GM23338 (cell line): Measurements from ENCODE around the gene CNIH1. TPM values are rescaled to one million over a fixed set of nuclear protein-coding genes. Genes with fewer than 3 reads are reported as not detected.

Experiments used
- ATAC-seq: fragments of 200-7000 bp; cut with Tn5 transposase; 3 replicates; pipeline ENCODE4 v1.9.1; 2020
- DNase-seq: peaks from one replicate; pipeline ENCODE4 v3.0.0-alpha.2; 2015; ENCODE audit warnings: low spot score
- H2AFZ ChIP-seq: fragments of 200-600 bp; sonication (generic); 2 replicates; pipeline ENCODE4 v1.8.0; 2016; ENCODE audit warnings: antibody characterized with exemption, mild to moderate bottlenecking, moderate library complexity
- H3F3A ChIP-seq: fragments of 200-600 bp; sonication (generic); replicated peaks from 2 replicates; pipeline ENCODE4 v1.8.0; 2017; ENCODE audit warnings: antibody characterized with exemption, mixed run types, low read depth
- H3K27ac ChIP-seq: fragments of 200-600 bp; sonication (generic); 2 replicates; pipeline ENCODE4 v1.6.1; 2016; ENCODE audit warnings: low read depth
- H3K27me3 ChIP-seq: fragments of 200-600 bp; sonication (generic); 2 replicates; pipeline ENCODE4 v1.8.0; 2016; ENCODE audit warnings: mild to moderate bottlenecking, mixed run types, moderate library complexity; ENCODE audit not compliant: insufficient read depth
- H3K36me3 ChIP-seq: fragments of 200-600 bp; sonication (generic); 2 replicates; pipeline ENCODE4 v1.8.0; 2016; ENCODE audit warnings: mild to moderate bottlenecking; ENCODE audit not compliant: insufficient read depth
- H3K4me1 ChIP-seq: fragments of 200-600 bp; sonication (generic); 2 replicates; pipeline ENCODE4 v1.8.0; 2016; ENCODE audit warnings: mild to moderate bottlenecking, moderate library complexity; ENCODE audit not compliant: insufficient read depth
- H3K4me2 ChIP-seq: fragments of 200-600 bp; sonication (generic); 2 replicates; pipeline ENCODE4 v1.7.1; 2017; ENCODE audit warnings: mixed run types
- H3K4me3 ChIP-seq: fragments of 200-600 bp; sonication (generic); 2 replicates; pipeline ENCODE4 v1.6.1; 2016; ENCODE audit warnings: mixed run types
- H3K79me2 ChIP-seq: fragments of 200-600 bp; sonication (generic); replicated peaks from 2 replicates; pipeline ENCODE4 v1.8.0; 2017; ENCODE audit warnings: mild to moderate bottlenecking; ENCODE audit not compliant: insufficient read depth
- H3K9me2 ChIP-seq: fragments of 200-600 bp; sonication (generic); 2 replicates; pipeline ENCODE4 v1.8.0; 2017; ENCODE audit not compliant: insufficient read depth
- H4K20me1 ChIP-seq: fragments of 200-600 bp; sonication (generic); replicated peaks from 2 replicates; pipeline ENCODE4 v1.8.0; 2017; ENCODE audit warnings: mild to moderate bottlenecking; ENCODE audit not compliant: insufficient read depth
- H3K27ac Mint-ChIP-seq: 2 replicates; pipeline ENCODE4 v1.8.0; 2020; ENCODE audit warnings: inconsistent platforms, mild to moderate bottlenecking, moderate library complexity, mixed read lengths
- H3K27me3 Mint-ChIP-seq: 3 replicates; pipeline ENCODE4 v1.8.0; 2022; ENCODE audit warnings: low read depth, mild to moderate bottlenecking, moderate library complexity, mixed read lengths, inconsistent platforms; ENCODE audit not compliant: insufficient read depth, poor library complexity
- H3K36me3 Mint-ChIP-seq: 3 replicates; pipeline ENCODE4 v1.8.0; 2021; ENCODE audit warnings: low read depth, mild to moderate bottlenecking, inconsistent platforms, moderate library complexity, mixed read lengths
- H3K4me1 Mint-ChIP-seq: 3 replicates; pipeline ENCODE4 v1.8.0; 2020; ENCODE audit warnings: mild to moderate bottlenecking, inconsistent platforms, mixed read lengths
- H3K4me3 Mint-ChIP-seq: 3 replicates; pipeline ENCODE4 v1.8.0; 2021; ENCODE audit warnings: moderate library complexity, mild to moderate bottlenecking, inconsistent platforms, mixed read lengths
- H3K9me3 Mint-ChIP-seq: 3 replicates; pipeline ENCODE4 v1.8.0; 2020; ENCODE audit warnings: moderate library complexity, mild to moderate bottlenecking, inconsistent platforms, mixed read lengths
- CREB1 ChIP-seq: fragments of 250-450 bp; sonication (Bioruptor Pico); IDR thresholded peaks from 2 replicates; pipeline ENCODE4 v1.5.0; 2020; ENCODE audit warnings: low read depth, mild to moderate bottlenecking, moderate library complexity
- EZH2 ChIP-seq: fragments of 200-600 bp; sonication (generic); IDR thresholded peaks from one replicate; pipeline ENCODE4 v1.8.0; 2017; ENCODE audit warnings: antibody characterized with exemption, mild to moderate bottlenecking, low read depth; ENCODE audit not compliant: unreplicated experiment
- NANOG ChIP-seq: IDR thresholded peaks from 2 replicates; pipeline ENCODE4 v1.6.1; 2016; ENCODE audit warnings: antibody characterized with exemption, borderline replicate concordance
- REST ChIP-seq: IDR thresholded peaks from one replicate; pipeline ENCODE4 v1.6.1; 2018; ENCODE audit warnings: antibody characterized with exemption; ENCODE audit not compliant: unreplicated experiment
- ZNF331 ChIP-seq: fragments of 250-450 bp; sonication (Bioruptor Pico); IDR thresholded peaks from 2 replicates; pipeline ENCODE4 v1.5.0; 2020; ENCODE audit warnings: low read depth, mild to moderate bottlenecking, moderate library complexity
- ZNF462 ChIP-seq: fragments of 250-450 bp; sonication (Bioruptor Pico); IDR thresholded peaks from 2 replicates; pipeline ENCODE4 v1.5.0; 2020; ENCODE audit warnings: mild to moderate bottlenecking, moderate library complexity
- polyA plus RNA-seq: library from polyadenylated mRNA; unstranded; fragments of >200 nt; fragmentation: Nextera tagmentation; extraction: Ambion mirVana; gene quantifications from 2 replicates; pipeline ENCODE4 v1.2.1, GENCODE V29; 2016
- total RNA-seq: library from RNA; depleted of rRNA; stranded (reverse); fragments of >200 nt; shearing (Covaris generic); gene quantifications from 2 replicates; pipeline ENCODE4 v1.2.3, GENCODE V29; 2014
- TF ChIP-seq, protein P1 (sequence below): IDR thresholded peaks from 2 replicates; pipeline ENCODE4 v1.6.1; 2016; ENCODE audit warnings: antibody characterized with exemption
- TF ChIP-seq, protein P2 (sequence below), 2 experiments: fragments of 200-600 bp in 1 of 2; sonication (generic) in 1 of 2; conservative IDR thresholded peaks; 2 replicates each; pipeline versions ENCODE4 v1.5.1 to v1.6.1; 2016 to 2017; ENCODE audit warnings: antibody characterized with exemption in 2 of 2, low read depth in 2 of 2, mild to moderate bottlenecking in 2 of 2, moderate library complexity in 1 of 2

Gene CNIH1
- total and polyA plus RNA-seq, 2 experiments from 2014 or later, result 135 to 172 TPM

GRCh38 chr14:54385556-54385955 lies 55.6 kb downstream of the CNIH1 start:
- Mint-ChIP-seq H3K27me3 (no peaks in the 10 kb centered on the region), H3K9me3 (no peaks in the 10 kb centered on the region), H3K4me1 (0 out of 3 replicates have a peak, but pooled peaks cover 6% of the 10 kb centered on the region), H3K27ac (no peak overlapping the region), H3K36me3 (no peaks in the 10 kb centered on the region), H3K4me3 (no peak overlapping the region)
- no peaks in the 10 kb centered on the region for H3K79me2 ChIP-seq
- H3K9me2 ChIP-seq, result no peaks in the 10 kb centered on the region
- H3K4me3 ChIP-seq, result no peak overlapping the region
- no peak overlapping the region for H3K4me2 ChIP-seq
- H3K27ac ChIP-seq, result no peak overlapping the region
- H3K4me1 ChIP-seq, result no peaks in the 10 kb centered on the region
- DNase-seq (no peak), ATAC-seq (no peak)
- TF ChIP-seq REST, result no peak
- TF ChIP-seq EZH2, result no peak
- no peak for TF ChIP-seq NANOG
- TF ChIP-seq, protein P1, sequence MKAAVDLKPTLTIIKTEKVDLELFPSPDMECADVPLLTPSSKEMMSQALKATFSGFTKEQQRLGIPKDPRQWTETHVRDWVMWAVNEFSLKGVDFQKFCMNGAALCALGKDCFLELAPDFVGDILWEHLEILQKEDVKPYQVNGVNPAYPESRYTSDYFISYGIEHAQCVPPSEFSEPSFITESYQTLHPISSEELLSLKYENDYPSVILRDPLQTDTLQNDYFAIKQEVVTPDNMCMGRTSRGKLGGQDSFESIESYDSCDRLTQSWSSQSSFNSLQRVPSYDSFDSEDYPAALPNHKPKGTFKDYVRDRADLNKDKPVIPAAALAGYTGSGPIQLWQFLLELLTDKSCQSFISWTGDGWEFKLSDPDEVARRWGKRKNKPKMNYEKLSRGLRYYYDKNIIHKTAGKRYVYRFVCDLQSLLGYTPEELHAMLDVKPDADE, result no peak
- no peak for TF ChIP-seq ZNF462 (CRISPR knock-in tag)
- TF ChIP-seq, protein P2, sequence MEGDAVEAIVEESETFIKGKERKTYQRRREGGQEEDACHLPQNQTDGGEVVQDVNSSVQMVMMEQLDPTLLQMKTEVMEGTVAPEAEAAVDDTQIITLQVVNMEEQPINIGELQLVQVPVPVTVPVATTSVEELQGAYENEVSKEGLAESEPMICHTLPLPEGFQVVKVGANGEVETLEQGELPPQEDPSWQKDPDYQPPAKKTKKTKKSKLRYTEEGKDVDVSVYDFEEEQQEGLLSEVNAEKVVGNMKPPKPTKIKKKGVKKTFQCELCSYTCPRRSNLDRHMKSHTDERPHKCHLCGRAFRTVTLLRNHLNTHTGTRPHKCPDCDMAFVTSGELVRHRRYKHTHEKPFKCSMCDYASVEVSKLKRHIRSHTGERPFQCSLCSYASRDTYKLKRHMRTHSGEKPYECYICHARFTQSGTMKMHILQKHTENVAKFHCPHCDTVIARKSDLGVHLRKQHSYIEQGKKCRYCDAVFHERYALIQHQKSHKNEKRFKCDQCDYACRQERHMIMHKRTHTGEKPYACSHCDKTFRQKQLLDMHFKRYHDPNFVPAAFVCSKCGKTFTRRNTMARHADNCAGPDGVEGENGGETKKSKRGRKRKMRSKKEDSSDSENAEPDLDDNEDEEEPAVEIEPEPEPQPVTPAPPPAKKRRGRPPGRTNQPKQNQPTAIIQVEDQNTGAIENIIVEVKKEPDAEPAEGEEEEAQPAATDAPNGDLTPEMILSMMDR (conservative IDR thresholded peaks at IDR 0.05; ENCODE audit: low read depth in 2 of 2), result no peak
- no peak for TF ChIP-seq CREB1 (CRISPR knock-in tag)
- TF ChIP-seq ZNF331, result no peak
- H3F3A ChIP-seq, result no peaks in the 10 kb centered on the region
- H3K27me3 ChIP-seq, result no peaks in the 10 kb centered on the region
- no peaks in the 10 kb centered on the region for H3K36me3 ChIP-seq
- H2AFZ ChIP-seq, result peak overlapping the region; percentile 63
- no peaks in the 10 kb centered on the region for H4K20me1 ChIP-seq
